HG03159 (cell line): ENCODE measurements around the gene COX17.
"Not testable (repeated sequence)": the region's sequence is repeated elsewhere in the genome, so short reads cannot be mapped to it uniquely, and the experiment has no call there.

ENCODE experiments used
- ATAC-seq: cut with Tn5 transposase; IDR thresholded peaks from one replicate; pipeline ENCODE4 v1.9.1; 2021; ENCODE audit warnings: mild to moderate bottlenecking, moderate library complexity; ENCODE audit not compliant: unreplicated experiment

COX17 gene, protein sequence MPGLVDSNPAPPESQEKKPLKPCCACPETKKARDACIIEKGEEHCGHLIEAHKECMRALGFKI

DNA sequence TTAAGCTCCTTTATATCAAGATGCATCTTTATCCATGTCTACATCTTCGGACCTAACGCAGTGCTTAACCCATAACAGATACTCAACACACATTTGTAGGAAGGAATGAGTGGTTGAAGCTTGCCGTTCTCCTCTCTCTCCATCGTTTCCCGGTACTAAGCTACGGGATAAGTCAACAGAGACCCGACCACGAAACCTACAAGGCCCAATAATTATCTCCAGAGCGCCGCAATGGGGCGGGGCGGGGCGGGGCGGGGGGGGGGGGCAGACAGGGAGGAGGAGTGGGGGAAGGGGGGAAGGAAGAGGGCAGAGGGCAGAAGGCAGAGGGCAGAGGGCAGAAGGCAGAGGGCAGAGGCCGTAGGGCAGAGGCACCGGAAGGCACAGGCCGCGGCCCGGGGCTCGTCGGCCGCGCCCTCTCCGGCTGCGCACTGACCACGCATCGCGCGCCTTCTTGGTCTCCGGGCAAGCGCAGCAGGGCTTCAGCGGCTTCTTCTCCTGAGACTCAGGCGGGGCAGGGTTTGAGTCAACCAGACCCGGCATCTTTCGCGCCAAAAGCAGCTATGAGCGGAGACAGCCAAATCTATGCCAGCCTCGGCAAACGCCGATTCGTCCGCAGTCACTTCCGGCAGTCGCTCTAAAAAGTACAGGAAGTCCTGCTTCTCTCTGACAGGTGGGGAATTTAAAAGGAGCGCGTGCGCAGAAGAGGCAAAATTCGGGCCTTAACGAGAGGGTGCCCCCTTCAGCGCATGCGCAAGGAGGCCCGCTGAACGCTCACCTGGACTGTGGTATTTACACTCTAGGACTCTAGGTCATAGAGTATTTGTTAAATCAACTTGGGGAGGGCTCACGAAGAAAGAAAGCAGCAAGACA is at the start of gene COX17:
TSS of gene COX17 (minus strand) at position 636 of the 870 bp plus-strand sequence. CDS start at position 540, 96 bp downstream.
- peak; percentile 89 for ATAC-seq

- no peak for ATAC-seq
Measured at GRCh38 chr3:119726909-119727308, 49.7 kb upstream of the COX17 start.

- ATAC-seq, result no peak
Measured at GRCh38 chr3:119723022-119723421, 45.8 kb upstream of the COX17 start.

DNA sequence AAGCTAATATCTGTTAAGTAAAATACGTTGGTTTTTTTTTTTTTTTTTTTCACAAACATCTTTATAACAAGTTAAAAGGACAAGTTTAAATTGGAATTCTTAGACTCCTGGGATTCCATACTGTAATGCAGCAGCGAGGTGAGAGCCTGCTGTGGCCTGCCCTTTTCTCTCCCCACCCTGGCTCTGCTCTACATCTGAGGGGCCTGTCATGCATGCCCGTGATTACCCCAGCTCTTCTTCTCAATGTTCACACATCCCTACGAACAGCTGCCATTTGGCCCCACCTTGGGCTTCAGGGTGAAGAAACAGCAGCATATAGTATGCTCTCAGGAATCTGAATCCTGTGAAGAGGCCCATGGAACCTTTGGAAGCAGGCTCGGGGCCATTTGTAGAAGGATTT is 40.3 kb upstream of the COX17 start:
- ATAC-seq, result no peak

DNA sequence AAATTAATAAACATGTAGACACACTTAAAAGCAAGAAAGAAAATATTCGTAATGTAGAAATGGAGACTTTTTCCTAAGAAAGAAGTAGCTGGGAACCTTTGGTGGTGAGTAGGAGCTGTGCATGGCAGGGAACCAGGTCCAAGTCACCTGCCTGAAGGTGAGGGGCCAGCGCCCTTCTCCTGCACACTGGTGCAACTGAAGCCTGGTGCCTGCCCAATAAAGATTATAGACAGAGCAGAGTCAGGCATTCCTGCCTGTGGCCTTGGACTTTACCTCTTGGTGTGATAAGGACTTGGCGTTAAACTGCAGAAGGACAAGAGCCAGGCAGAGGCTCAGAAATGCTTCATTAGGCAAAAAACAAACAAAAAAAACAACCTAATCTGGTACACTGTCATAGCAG is 39.8 kb upstream of the COX17 start:
- ATAC-seq, result no peak

- no peak for ATAC-seq
Measured at GRCh38 chr3:119715105-119715504, 37.9 kb upstream of the COX17 start.

DNA sequence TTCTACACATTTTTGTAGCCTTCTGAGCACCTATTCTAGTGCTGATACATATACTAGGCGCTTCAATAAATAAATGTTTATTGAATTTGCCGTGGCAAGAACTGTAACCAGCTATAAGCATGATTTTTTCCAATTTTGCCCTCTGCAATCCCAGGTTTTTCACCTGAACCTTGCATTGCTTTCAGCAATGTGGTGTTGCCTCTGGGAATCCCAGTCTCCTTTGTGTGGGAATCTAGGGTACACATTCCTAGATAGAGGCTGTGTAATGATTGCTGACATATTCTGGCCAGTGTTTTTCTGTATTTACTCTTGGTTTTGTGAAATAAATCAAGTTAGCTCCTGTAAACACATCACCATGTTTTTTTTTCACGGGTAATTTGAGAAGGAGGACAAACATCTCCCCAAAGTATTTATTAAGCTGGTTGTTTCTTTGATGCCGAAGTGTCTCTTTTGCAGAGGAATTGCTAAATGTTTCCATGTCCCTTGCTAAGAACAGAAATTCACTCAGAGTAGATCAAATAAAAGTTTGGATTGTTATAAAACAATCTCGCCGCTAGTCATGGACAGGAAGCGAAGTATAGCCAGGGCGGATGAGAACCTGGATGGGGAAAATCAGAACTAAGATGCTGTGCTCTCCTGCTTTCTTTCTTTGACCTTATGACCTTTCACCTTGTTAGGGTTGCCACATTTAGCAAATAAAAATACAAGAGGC is 26.8 kb upstream of the COX17 start:
- ATAC-seq, result no peak

DNA sequence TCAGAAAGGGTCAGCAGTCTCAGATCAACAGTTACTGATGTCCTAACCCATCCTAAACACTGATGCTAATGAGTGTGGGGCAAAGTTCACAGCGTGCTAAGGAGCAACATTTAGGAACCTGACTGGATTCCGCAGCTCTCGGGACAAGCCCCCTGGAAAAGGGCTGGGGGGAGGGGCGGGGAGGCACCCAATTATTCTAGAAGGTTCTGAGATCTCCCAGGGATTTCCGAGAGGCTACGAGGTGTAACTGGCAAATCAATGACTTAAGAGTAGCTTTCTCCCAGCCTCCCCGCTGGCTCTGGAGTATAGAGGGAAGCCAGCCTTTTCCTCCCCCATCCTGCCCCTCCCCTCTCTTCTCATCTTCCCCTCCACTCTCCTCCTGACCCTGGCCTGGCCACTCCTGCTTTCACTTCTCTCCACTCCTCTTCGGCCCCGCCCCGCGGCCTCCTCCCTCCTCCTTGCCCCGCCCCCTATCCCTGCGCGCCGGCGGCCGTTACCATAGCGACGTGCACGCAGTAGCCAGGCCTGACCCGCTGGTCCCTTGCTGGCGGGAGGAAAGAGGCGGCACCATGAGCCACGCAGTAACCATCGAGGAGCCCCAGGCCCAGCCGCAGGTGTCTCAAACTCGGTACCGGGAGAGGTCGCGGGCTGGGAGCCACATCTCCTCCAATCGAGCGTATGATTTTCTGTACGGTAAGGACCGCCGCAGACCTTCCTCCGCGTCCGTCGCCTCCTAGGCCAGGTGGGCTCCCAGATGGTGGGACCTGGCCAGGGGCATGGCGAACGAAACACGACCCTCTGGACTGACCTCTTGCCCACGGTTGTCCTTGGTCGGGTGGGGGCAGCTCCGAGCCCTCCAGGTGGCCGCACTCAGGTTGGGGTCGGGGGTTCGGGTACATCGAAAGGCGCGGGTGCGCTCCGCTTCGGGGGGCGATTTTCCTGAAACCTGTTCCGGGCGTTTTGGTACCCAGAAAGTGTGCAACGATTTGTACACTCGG is 25.6 kb upstream of the COX17 start, which contains the start of gene CFAP91:
TSS of gene CFAP91 (plus strand) at position 493 of the 998 bp plus-strand sequence. CDS start at position 570, 77 bp downstream.
- peak; percentile 86 for ATAC-seq

- ATAC-seq, result peak; percentile 4
Measured at GRCh38 chr3:119700920-119701734, 23.9 kb upstream of the COX17 start.

- ATAC-seq, result peak; percentile 26
Measured at GRCh38 chr3:119700269-119700919, 23.2 kb upstream of the COX17 start.

GRCh38 chr3:119697394-119697793 is 20.2 kb upstream of the COX17 start:
- no peak for ATAC-seq

GRCh38 chr3:119695480-119695879 is 18.3 kb upstream of the COX17 start:
- no peak for ATAC-seq

DNA sequence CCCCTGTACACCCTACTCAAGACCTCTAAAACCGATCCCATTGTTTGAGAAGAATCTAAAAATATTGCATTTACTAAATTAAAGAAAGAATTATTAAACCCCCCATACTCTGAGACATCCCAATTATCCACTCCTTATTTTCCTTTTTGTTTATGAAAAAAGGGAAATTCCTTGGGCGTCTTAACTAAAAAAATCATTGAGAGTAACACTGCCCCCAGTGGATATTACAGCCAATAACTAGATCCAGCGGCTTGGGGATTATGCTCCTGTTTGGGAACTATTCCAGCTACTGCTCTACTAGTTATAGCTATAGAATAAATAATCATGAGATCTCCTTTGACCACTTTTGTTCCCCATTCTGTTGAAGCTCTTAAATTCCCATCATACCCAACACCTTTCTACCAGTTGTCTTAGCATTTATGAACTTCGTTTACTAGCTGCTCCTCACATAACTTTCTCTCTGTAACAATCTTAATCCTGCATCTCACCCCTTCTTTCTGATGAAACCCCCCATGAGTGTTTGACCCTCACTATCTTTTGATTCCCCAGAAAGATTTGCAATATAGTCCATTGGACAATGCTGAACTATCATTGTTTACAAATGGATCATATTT is 12.9 kb upstream of the COX17 start:
- ATAC-seq, result no peak

- no peak for ATAC-seq
Measured at GRCh38 chr3:119683421-119683820, 6.2 kb upstream of the COX17 start.

- no peak for ATAC-seq
Measured at GRCh38 chr3:119681279-119681678, 4.1 kb upstream of the COX17 start.

DNA sequence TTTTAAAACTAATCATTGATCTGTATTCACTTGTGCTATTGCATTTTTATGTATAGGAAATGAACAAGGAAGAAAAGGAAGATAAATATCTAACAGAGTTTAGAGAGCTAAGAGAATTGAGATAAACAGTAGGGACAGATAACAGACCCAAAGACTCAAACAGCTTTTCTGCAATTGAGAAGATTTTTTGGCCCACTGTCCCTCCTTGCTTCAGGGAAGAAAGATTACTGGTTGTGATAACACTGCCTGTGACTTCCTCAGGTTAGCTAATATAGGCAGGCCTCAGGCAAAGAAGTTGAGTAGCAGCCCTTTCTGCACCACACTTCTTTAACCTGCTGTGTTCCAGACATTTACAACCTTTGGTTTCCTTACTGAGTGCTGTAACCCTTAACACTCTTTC is 2.7 kb upstream of the COX17 start:
- no peak for ATAC-seq

DNA sequence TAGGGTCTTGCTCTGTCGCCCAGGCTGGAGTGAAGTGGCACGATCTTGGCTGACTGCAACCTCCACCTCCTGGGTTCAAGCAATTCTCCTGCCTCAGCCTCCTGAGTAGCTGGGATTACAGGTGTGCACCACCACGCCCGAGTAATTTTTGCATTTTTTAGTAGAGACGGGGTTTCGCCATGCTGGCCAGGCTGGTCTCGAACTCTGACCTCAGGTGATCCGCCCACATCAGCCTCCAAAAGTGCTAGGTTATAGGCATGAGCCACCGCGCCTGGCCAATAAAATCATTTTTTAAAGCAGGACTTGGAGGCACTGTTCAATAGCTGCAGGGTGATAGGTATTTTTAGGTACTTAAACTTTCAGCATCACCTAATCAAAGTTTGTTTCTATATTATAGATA is 1.0 kb upstream of the COX17 start:
- ATAC-seq, result not testable (repeated sequence)

DNA sequence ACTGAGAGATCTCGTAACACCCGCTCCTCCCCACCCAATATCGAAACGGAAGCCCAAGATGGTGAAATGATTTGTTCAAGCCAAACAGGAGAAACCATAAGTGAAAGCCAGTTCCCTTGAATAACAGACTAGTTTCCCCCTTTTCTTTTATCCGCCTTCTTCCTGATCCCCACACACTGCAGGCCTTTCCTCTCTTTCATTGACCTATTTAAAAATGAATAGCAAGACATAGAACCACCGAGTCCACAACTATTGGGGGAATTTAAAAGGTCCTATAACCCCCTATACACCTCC is 382 bp upstream of the COX17 start:
- ATAC-seq, result no peak

DNA sequence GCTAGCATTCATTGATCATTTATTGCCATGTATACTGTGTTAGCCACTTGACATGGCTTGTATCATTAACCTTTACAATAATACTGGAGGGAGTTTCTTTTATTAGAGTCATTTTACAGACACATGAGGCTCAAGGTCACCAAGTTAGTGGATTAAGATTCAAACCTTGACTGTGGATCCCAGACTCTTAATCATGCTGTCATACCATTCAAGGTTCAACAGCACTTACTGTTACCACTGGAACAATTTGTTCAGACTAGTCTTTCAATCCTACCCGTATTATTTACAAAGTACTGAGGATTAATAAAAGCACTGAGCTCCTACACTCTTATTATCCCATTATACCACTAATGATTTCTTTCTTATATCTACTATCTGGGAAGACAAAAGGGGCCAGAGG is 1.2 kb downstream of the COX17 start:
- ATAC-seq, result no peak
